H1 (cell line): Measurements from ENCODE around the gene BTRC. TPM values are rescaled to one million over a fixed set of nuclear protein-coding genes. Genes with fewer than 3 reads are reported as not detected.

Experiments used
- CTCF ChIA-PET: fragments of 300-600 bp; sonication (Branson Sonifier 250); formaldehyde crosslinking; loops from one replicate; lab custom pipeline; 2021; ENCODE audit not compliant: partially characterized antibody; lab: Charles Lee
- POLR2A ChIA-PET: fragments of 300-600 bp; sonication (Branson Sonifier 250); formaldehyde crosslinking; loops from one replicate; lab custom pipeline; 2021; ENCODE audit warnings: inconsistent platforms; ENCODE audit not compliant: partially characterized antibody; lab: Charles Lee
- DNase-seq, 2 experiments: peaks; one replicate each; pipeline versions ENCODE4 v3.0.0 to v3.0.0-alpha.2; 2010 to 2022; ENCODE audit warnings: low spot score in 2 of 2, low read depth in 1 of 2, mixed read lengths in 1 of 2
- FAIRE-seq: peaks from 2 replicates; lab custom pipeline; 2011; peaks lifted over from hg19 to GRCh38; lab: Jason Lieb, UNC
- H2AFZ ChIP-seq: 2 replicates; pipeline ENCODE4 v1.8.1; 2012; ENCODE audit warnings: low read length, inconsistent platforms
- H2AK5ac ChIP-seq: 2 replicates; pipeline ENCODE4 v1.6.1; 2013; ENCODE audit warnings: low read depth, low read length
- H2BK120ac ChIP-seq: replicated peaks from 2 replicates; pipeline ENCODE3; 2013; ENCODE audit warnings: low read depth, low read length, inconsistent platforms
- H2BK12ac ChIP-seq: 2 replicates; pipeline ENCODE4 v1.6.1; 2013; ENCODE audit warnings: low read depth, low read length
- H2BK15ac ChIP-seq: 2 replicates; pipeline ENCODE4 v1.6.1; 2013; ENCODE audit warnings: low read length
- H2BK20ac ChIP-seq: 2 replicates; pipeline ENCODE4 v1.6.1; 2013; ENCODE audit warnings: low read length
- H2BK5ac ChIP-seq: 2 replicates; pipeline ENCODE4 v1.6.1; 2013; ENCODE audit warnings: low read depth, low read length
- H3K14ac ChIP-seq: 2 replicates; pipeline ENCODE4 v1.6.1; 2013; ENCODE audit warnings: inconsistent platforms; ENCODE audit not compliant: insufficient read length
- H3K18ac ChIP-seq: 2 replicates; pipeline ENCODE4 v1.6.1; 2013; ENCODE audit warnings: low read length; ENCODE audit errors: extremely low read depth
- H3K23ac ChIP-seq: 2 replicates; pipeline ENCODE4 v1.6.1; 2013; ENCODE audit warnings: inconsistent platforms; ENCODE audit not compliant: insufficient read length
- H3K23me2 ChIP-seq: 2 replicates; pipeline ENCODE4 v1.6.1; 2013; ENCODE audit warnings: low read depth, low read length
- H3K27ac ChIP-seq: 2 replicates; pipeline ENCODE4 v1.6.1; 2011; ENCODE audit warnings: low read depth, low read length, inconsistent platforms
- H3K27me3 ChIP-seq, 4 experiments: replicated peaks in 1 of 4; 1 replicate in 1 of 4; 2 replicates in 3 of 4; pipeline versions ENCODE4 v1.6.1 to v1.8.1; 2011 to 2013; ENCODE audit warnings: low read length in 3 of 4, mild to moderate bottlenecking in 3 of 4, inconsistent platforms in 2 of 4, mixed read lengths in 2 of 4, moderate library complexity in 1 of 4; ENCODE audit not compliant: control insufficient read depth in 3 of 4, insufficient read depth in 3 of 4; ENCODE audit errors: extremely low read depth in 1 of 4
- H3K36me3 ChIP-seq, 4 experiments: 2 replicates each; pipeline versions ENCODE4 v1.6.1 to v1.8.1; 2011 to 2013; ENCODE audit warnings: mild to moderate bottlenecking in 4 of 4, low read length in 3 of 4, moderate library complexity in 2 of 4, control low read depth in 1 of 4, inconsistent platforms in 1 of 4; ENCODE audit not compliant: insufficient read depth in 4 of 4, control insufficient read depth in 2 of 4
- H3K4ac ChIP-seq: replicated peaks from 2 replicates; pipeline ENCODE3; 2013; ENCODE audit warnings: low read length, low read depth, mixed read lengths, inconsistent platforms; ENCODE audit not compliant: insufficient read length
- H3K4me1 ChIP-seq, 4 experiments: replicated peaks in 1 of 4; 1 replicate in 1 of 4; 2 replicates in 3 of 4; pipeline versions ENCODE4 v1.6.1 to v1.8.1; 2011 to 2013; ENCODE audit warnings: low read length in 3 of 4, inconsistent platforms in 2 of 4, mixed read lengths in 1 of 4; ENCODE audit not compliant: insufficient read depth in 4 of 4, control insufficient read depth in 3 of 4
- H3K4me2 ChIP-seq, 2 experiments: 2 replicates each; pipeline versions ENCODE4 v1.6.1 to v1.8.1; 2011 to 2013; ENCODE audit warnings: low read depth in 2 of 2, low read length in 2 of 2, control low read depth in 1 of 2, inconsistent platforms in 1 of 2, mild to moderate bottlenecking in 1 of 2; ENCODE audit not compliant: insufficient read depth in 1 of 2
- H3K4me3 ChIP-seq, 4 experiments: fragments of 200-600, 300-600 bp in 1 of 4; sonication (generic), shearing (Covaris generic), sonication (Bioruptor Twin) in 1 of 4; 2 replicates each; pipeline versions ENCODE4 v1.5.1 to v1.8.1; 2011 to 2016; ENCODE audit warnings: low read length in 4 of 4, low read depth in 3 of 4, control low read depth in 2 of 4, inconsistent platforms in 2 of 4, mild to moderate bottlenecking in 2 of 4, mixed read lengths in 1 of 4, moderate library complexity in 1 of 4; ENCODE audit not compliant: insufficient read depth in 2 of 4; ENCODE audit errors: extremely low read depth in 1 of 4
- H3K56ac ChIP-seq: replicated peaks from 2 replicates; pipeline ENCODE3; 2013; ENCODE audit warnings: low read depth, mild to moderate bottlenecking, mixed read lengths, low read length, inconsistent platforms; ENCODE audit not compliant: insufficient read length
- H3K79me1 ChIP-seq: 2 replicates; pipeline ENCODE4 v1.6.1; 2013; ENCODE audit warnings: low read depth, low read length, control low read depth
- H3K79me2 ChIP-seq, 2 experiments: 2 replicates each; pipeline versions ENCODE4 v1.6.1 to v1.8.1; 2012 to 2013; ENCODE audit warnings: low read length in 2 of 2, mild to moderate bottlenecking in 2 of 2, inconsistent platforms in 1 of 2; ENCODE audit not compliant: insufficient read depth in 2 of 2, control insufficient read depth in 1 of 2
- H3K9ac ChIP-seq, 4 experiments: replicated peaks in 1 of 4; 1 replicate in 1 of 4; 2 replicates in 3 of 4; pipeline versions ENCODE4 v1.6.1 to v1.8.1; 2011 to 2013; ENCODE audit warnings: low read depth in 3 of 4, low read length in 3 of 4, control low read depth in 2 of 4, mild to moderate bottlenecking in 2 of 4, moderate library complexity in 2 of 4, inconsistent platforms in 1 of 4; ENCODE audit errors: extremely low read depth in 1 of 4
- H3K9me3 ChIP-seq, 2 experiments: 2 replicates each; pipeline versions ENCODE4 v1.6.1 to v1.8.1; 2012 to 2013; ENCODE audit warnings: mild to moderate bottlenecking in 2 of 2, moderate library complexity in 2 of 2, control low read depth in 1 of 2, inconsistent platforms in 1 of 2, low read depth in 1 of 2, low read length in 1 of 2, mixed read lengths in 1 of 2; ENCODE audit not compliant: insufficient read depth in 2 of 2
- H4K20me1 ChIP-seq, 2 experiments: replicated peaks in 1 of 2; 2 replicates each; pipeline versions ENCODE3 to v1.8.1; 2011 to 2013; ENCODE audit warnings: inconsistent platforms in 2 of 2, low read length in 2 of 2, mild to moderate bottlenecking in 1 of 2; ENCODE audit not compliant: insufficient read depth in 2 of 2, control insufficient read depth in 1 of 2
- H4K5ac ChIP-seq: 2 replicates; pipeline ENCODE4 v1.6.1; 2013; ENCODE audit warnings: low read length, low read depth, mixed read lengths, inconsistent platforms; ENCODE audit not compliant: insufficient read length
- H4K8ac ChIP-seq: 2 replicates; pipeline ENCODE4 v1.8.0; 2013; ENCODE audit warnings: mild to moderate bottlenecking, moderate library complexity, low read length, inconsistent platforms; ENCODE audit not compliant: insufficient read depth; ENCODE audit errors: extremely low read depth
- H4K91ac ChIP-seq: replicated peaks from 2 replicates; pipeline ENCODE3; 2013; ENCODE audit warnings: low read length, mixed read lengths, inconsistent platforms; ENCODE audit not compliant: insufficient read length
- BCL11A ChIP-seq, 2 experiments: IDR thresholded peaks; one replicate each; pipeline ENCODE4 v1.6.1; 2011; ENCODE audit warnings: low read depth in 2 of 2, low read length in 2 of 2, mild to moderate bottlenecking in 2 of 2
- CEBPB ChIP-seq: IDR thresholded peaks from 2 replicates; pipeline ENCODE4 v1.6.1; 2012; ENCODE audit warnings: low read depth, low read length
- EGR1 ChIP-seq: IDR thresholded peaks from 2 replicates; pipeline ENCODE4 v1.6.1; 2011; ENCODE audit warnings: low read depth, low read length, borderline replicate concordance
- EZH2 ChIP-seq: fragments of 200-600 bp; sonication (generic); IDR thresholded peaks from 2 replicates; pipeline ENCODE4 v1.7.1; 2012; ENCODE audit warnings: low read depth, mild to moderate bottlenecking, moderate library complexity, low read length, inconsistent platforms; ENCODE audit not compliant: severe bottlenecking
- HDAC2 ChIP-seq, 2 experiments: fragments of 300-600 bp in 1 of 2; sonication (generic) in 1 of 2; IDR thresholded peaks; 2 replicates each; pipeline ENCODE4 v1.6.1; 2011 to 2012; ENCODE audit warnings: low read depth in 2 of 2, low read length in 2 of 2, mild to moderate bottlenecking in 2 of 2, moderate library complexity in 2 of 2, borderline replicate concordance in 1 of 2, inconsistent platforms in 1 of 2
- HDAC6 ChIP-seq: IDR thresholded peaks from one replicate; pipeline ENCODE4 v1.7.1; 2012; ENCODE audit warnings: low read depth, mild to moderate bottlenecking, inconsistent platforms, low read length, moderate library complexity
- POLR2A ChIP-seq, 2 experiments: IDR thresholded peaks; 1 replicate in 1 of 2; 2 replicates in 1 of 2; pipeline ENCODE4 v1.6.1; 2011; ENCODE audit warnings: low read depth in 2 of 2, low read length in 2 of 2, mild to moderate bottlenecking in 2 of 2; ENCODE audit errors: control extremely low read depth in 1 of 2
- POLR2AphosphoS5 ChIP-seq: IDR thresholded peaks from 2 replicates; pipeline ENCODE4 v1.6.1; 2011; ENCODE audit warnings: low read depth, low read length
- RAD21 ChIP-seq, 2 experiments: IDR thresholded peaks in 1 of 2; conservative IDR thresholded peaks in 1 of 2; 2 replicates each; pipeline ENCODE4 v1.6.1; 2011; ENCODE audit warnings: low read depth in 2 of 2, low read length in 2 of 2, improper control_type of control experiment in 1 of 2, inconsistent platforms in 1 of 2, mild to moderate bottlenecking in 1 of 2, moderate library complexity in 1 of 2
- SIN3A ChIP-seq, 2 experiments: IDR thresholded peaks in 1 of 2; conservative IDR thresholded peaks in 1 of 2; 2 replicates each; pipeline ENCODE4 v1.6.1; 2011 to 2012; ENCODE audit warnings: low read length in 2 of 2, improper control_type of control experiment in 1 of 2, low read depth in 1 of 2, mild to moderate bottlenecking in 1 of 2
- SP1 ChIP-seq: IDR thresholded peaks from 2 replicates; pipeline ENCODE4 v1.6.1; 2011; ENCODE audit warnings: low read depth, low read length
- WGBS, 2 experiments: shearing (Covaris generic) in 1 of 2; methylation state at CpG; one replicate each; pipeline versions ENCODE4 v1.1.6 to v1.1.7; 2013 to 2015; ENCODE audit warnings: low lambda C conversion rate in 2 of 2, mixed read lengths in 2 of 2, inconsistent platforms in 1 of 2, low coverage in 1 of 2, missing lambda C conversion rate in 1 of 2; ENCODE audit not compliant: insufficient replicate concordance in 2 of 2, insufficient coverage in 1 of 2, insufficient read length in 1 of 2; ENCODE audit errors: extremely low coverage in 1 of 2, missing lambda C conversion rate in 1 of 2; 5-methylcytosine and 5-hydroxymethylcytosine counted together
- polyA plus RNA-seq, 7 experiments: library from polyadenylated mRNA; depleted of rRNA in 3 of 7; stranded (reverse) in 5 of 7; unstranded in 2 of 7; fragments of >200 nt in 5 of 7; fragments of 200-250 nt in 2 of 7; gene quantifications; 1 replicate in 5 of 7; 2 replicates in 1 of 7; 4 replicates in 1 of 7; pipeline versions ENCODE4 v1.2.1 to v1.2.3, GENCODE V29; 2011 to 2013; ENCODE audit warnings: missing spikeins in 2 of 7, mixed read lengths in 2 of 7
- total RNA-seq: library from RNA; stranded (reverse); fragmentation: NEBNext Ultra II Directional; extraction: Animal tissue kit (Norgen Biotek cat#: 25700); gene quantifications from 2 replicates; pipeline ENCODE4 v1.2.1, GENCODE V29; 2021

BTRC gene
- total and polyA plus RNA-seq, 2 of the 8 experiments (the other 6 are each of a cell fraction or from before 2014, with no cell fraction given) = 9.9 to 24.7 TPM

GRCh38 chr10:101602761-101603398, 248.9 kb downstream of the BTRC start:
- no peak overlapping the region for H2BK120ac ChIP-seq
- H3K27me3 ChIP-seq = no peaks in the 10 kb centered on the region
- H3K79me1 ChIP-seq = no peaks in the 10 kb centered on the region
- CTCF ChIA-PET = interaction anchor here (0.6 to 17.3 kb wide), 45 partner anchors 9 to 234 kb away, joined by 3 to 246 read pairs (median 5); partner anchors contain the start of genes DPCD, NPM3 and POLL
- H2BK15ac ChIP-seq = no peak overlapping the region
- H3K9ac ChIP-seq = no peak overlapping the region
- no peak overlapping the region for H4K91ac ChIP-seq
- H2AFZ ChIP-seq = no peak overlapping the region
- no peak overlapping the region for H3K4ac ChIP-seq
- H2AK5ac ChIP-seq = no peak overlapping the region
- no peak overlapping the region for H4K5ac ChIP-seq
- no peaks in the 10 kb centered on the region for H3K79me2 ChIP-seq
- no peak overlapping the region for H3K56ac ChIP-seq
- no peaks in the 10 kb centered on the region for H3K36me3 ChIP-seq
- no peak overlapping the region for H3K27ac ChIP-seq
- H2BK20ac ChIP-seq = no peak overlapping the region
- no peak overlapping the region for H3K14ac ChIP-seq
- H2BK5ac ChIP-seq = no peak overlapping the region
- peaks cover 2 to 9% (median 3%) of the 10 kb centered on the region in 4 experiments; a peak in 4 of 7 replicates for H3K4me1 ChIP-seq
- H4K8ac ChIP-seq = no peak overlapping the region
- H2BK12ac ChIP-seq = no peak overlapping the region
- H3K23me2 ChIP-seq = no peaks in the 10 kb centered on the region
- WGBS, 2 experiments = 48% methylated on average over 6 of the region's 6 CpGs; no CpG with 5 or more reads in 1 of the 2 experiments
- FAIRE-seq (peak; percentile 98), DNase-seq (peak; percentile 81 to 94)
- H3K23ac ChIP-seq = no peak overlapping the region
- no peak overlapping the region for H3K18ac ChIP-seq
- no peaks in the 10 kb centered on the region for H4K20me1 ChIP-seq
- POLR2A ChIA-PET = interaction anchor here (1.0 to 1.3 kb wide), 5 partner anchors 25 to 180 kb away, joined by 3 to 6 read pairs (median 4); partner anchors contain the start of gene NPM3
- no peaks in the 10 kb centered on the region for H3K9me3 ChIP-seq
- H3K4me2 ChIP-seq = no peak overlapping the region
- H3K4me3 ChIP-seq = no peak overlapping the region
- TF ChIP-seq HDAC6 = no peak
- no peak for TF ChIP-seq EZH2
- TF ChIP-seq BCL11A (IDR thresholded peaks at IDR 0.05; ENCODE audit: low read depth in 2 of 2, low read length in 2 of 2) = no peak
- TF ChIP-seq RAD21 (IDR thresholded peaks at IDR 0.05 in 1 of 2, conservative IDR thresholded peaks at IDR 0.05 in 1 of 2; ENCODE audit: low read depth in 2 of 2, low read length in 2 of 2) = peak; percentile 98
- TF ChIP-seq EGR1 = no peak
- no peak for TF ChIP-seq HDAC2 (IDR thresholded peaks at IDR 0.05; ENCODE audit: borderline replicate concordance in 1 of 2, low read depth in 2 of 2, low read length in 2 of 2)
- TF ChIP-seq POLR2A (IDR thresholded peaks at IDR 0.05; ENCODE audit: control extremely low read depth in 1 of 2, low read depth in 2 of 2, low read length in 2 of 2) = no peak
- TF ChIP-seq SIN3A (conservative IDR thresholded peaks at IDR 0.05 in 1 of 2, IDR thresholded peaks at IDR 0.05 in 1 of 2; ENCODE audit: low read depth in 1 of 2, low read length in 2 of 2) = peak in 1 of 2 experiments; percentile 83; a peak in 2 of 4 replicates
- TF ChIP-seq SP1 = 0 out of 2 replicates have a peak, but pooled peaks have one; percentile 32
- 0 out of 2 replicates have a peak, but pooled peaks have one; percentile 22 for TF ChIP-seq POLR2AphosphoS5
- 0 out of 2 replicates have a peak, but pooled peaks have one; percentile 33 for TF ChIP-seq CEBPB
